HCEC 1CT (cell line): ENCODE measurements around the gene FOXO6.

ENCODE experiments used
- DNase-seq: peaks from one replicate; pipeline ENCODE4 v3.0.0-alpha.2; 2017

FOXO6 gene

DNA sequence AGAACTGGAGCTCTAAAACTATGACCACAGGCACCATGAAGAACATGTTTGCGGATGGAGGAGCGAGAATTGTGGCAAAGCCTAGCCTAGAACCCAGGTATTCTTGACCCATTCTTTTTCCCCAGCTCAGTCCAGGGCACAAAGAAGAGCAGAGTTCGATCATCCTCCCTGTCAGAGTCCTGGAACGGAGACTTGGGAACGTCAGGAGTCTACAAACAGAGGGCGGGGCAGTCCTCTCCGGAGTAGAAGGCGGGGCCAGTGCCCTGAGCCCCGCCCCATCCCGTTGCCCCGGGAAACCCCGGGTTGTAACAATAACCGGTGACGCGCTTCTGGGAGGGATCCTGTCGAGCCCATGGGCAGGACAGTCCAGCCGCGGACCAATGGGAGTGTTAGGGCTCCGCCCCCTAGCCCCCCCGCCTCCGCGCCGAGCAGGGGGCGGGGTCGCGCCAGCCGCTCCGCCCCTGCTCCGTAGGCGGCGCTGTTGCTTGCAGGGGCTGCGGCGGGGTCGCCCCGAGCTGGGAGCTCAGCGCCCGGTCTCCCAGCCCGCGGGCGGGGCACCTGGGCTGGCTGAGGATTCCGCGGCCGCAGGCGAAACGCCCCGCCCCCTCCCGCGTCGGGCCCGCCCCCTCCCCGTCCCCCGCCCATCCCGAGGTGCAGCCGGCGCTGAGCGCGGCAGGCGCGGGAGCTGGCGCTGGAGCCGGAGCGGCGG is at the start of gene FOXO6:
FOXO6 (plus strand) TSS at position 649 of the 709 bp plus-strand sequence.
- DNase-seq = peak; percentile 95

GRCh38 chr1:41312991-41313645 is 48.1 kb upstream of the FOXO6 start:
- no peak for DNase-seq

DNA sequence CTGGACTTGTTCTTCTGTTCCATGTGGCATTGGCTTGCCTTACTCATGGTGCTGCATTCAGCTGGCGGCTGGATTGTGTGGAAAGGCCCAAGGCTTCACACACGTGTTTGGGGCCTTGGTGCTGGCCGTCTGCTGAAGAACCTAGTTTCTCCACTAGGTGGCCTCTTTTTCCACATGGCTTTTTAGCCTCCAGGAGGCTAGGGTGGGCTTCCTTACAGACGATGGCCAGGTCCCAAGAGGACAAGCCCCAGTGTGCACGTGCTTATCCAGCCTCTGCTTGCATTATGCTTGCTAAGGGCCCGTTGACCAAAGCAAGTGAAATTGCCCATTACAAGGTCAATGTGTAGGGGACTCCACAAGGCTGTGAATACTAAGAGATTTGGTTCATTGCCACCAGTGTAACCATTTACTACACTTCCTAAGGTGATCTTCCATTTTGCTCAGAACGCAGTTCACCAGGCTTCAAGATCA is 47.5 kb upstream of the FOXO6 start:
- no peak for DNase-seq

DNA sequence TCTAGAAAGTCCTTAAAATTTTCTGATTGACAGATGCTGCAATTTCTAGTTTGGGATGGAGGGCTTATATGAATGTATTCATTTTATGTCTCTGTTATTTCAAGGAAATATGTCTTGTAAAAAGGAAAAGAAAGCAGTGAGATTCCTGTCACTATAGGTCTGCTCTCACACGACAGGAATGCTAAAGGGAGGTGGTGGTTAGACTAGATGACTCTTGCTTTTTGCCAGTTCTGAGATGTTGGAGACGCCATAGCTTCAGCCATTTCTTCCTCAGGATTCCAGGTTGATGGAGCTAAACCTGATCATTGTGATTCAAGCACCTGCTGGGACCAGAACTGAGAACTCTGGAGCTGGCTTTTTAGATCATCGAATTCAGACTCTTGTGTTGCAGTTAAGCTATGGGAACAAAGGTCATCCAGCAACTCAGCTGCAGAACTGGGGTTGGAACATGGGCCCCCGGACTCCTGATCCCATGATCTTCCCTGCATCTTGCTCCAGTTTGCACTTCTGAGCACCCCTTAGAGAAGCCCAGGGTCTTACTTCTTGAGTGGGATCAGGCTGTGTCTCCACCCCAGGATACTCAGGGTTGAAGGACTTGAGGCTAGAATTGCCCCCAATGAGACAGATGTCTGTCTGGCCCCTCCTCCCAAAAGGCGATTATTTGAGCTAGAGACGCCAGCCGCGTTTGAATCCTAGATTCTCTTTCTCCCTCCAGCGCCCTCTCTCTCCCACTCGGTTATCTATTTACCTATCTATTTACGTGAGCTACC is 46.7 kb upstream of the FOXO6 start:
- no peak for DNase-seq

DNA sequence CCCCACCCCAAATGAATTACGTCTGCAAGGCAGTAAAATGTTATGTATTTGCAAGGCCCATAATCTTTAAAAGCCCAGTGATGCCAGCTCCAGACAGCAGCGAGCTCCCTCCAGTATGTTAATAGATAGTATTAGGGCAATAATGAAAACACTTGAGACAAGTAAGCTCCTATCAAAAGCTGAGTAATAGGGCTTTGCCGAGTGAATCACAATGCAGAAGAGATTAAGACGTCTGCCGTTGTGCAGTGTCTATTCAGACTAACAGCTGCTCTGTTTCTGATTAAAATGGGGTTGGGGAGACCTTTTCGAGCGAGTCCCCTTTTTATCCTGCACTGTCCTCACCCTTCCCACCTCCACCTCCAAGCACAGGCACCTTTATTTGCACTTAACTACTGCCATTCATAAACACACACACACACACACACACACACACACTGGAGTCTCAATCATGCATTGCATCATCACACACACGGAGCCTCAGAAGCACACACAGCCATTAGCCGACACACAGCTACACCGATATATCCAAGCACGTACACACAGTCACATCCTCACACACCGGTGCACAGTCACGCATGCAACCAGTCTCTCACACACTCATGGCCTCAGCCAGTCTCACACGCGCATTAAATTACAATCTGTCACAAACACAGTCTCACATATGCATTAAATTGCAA is 46.0 kb upstream of the FOXO6 start:
- no peak for DNase-seq

- no peak for DNase-seq
Observed at GRCh38 chr1:41315871-41316270, 45.4 kb upstream of the FOXO6 start.

DNA sequence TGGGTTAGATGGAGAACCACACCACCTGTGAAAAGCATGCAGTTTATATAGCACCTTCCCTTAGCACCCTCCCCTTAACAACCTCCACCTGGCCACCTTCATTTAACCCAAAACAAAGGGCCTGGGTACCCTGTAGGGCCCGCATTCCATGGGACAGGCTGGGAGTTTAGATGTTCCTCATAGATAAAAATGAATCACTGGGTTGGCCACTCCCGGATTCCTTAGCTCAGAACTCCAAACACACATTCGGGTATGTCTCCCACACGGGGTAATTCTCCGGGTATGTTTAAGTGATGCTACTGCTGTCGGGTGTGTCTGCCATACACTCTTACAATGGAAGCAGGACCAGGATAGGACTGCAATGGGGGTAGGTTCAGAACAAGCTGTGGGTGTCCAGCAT is 43.9 kb upstream of the FOXO6 start:
- no peak for DNase-seq

GRCh38 chr1:41318135-41318534 is 43.1 kb upstream of the FOXO6 start:
- DNase-seq = no peak

DNA sequence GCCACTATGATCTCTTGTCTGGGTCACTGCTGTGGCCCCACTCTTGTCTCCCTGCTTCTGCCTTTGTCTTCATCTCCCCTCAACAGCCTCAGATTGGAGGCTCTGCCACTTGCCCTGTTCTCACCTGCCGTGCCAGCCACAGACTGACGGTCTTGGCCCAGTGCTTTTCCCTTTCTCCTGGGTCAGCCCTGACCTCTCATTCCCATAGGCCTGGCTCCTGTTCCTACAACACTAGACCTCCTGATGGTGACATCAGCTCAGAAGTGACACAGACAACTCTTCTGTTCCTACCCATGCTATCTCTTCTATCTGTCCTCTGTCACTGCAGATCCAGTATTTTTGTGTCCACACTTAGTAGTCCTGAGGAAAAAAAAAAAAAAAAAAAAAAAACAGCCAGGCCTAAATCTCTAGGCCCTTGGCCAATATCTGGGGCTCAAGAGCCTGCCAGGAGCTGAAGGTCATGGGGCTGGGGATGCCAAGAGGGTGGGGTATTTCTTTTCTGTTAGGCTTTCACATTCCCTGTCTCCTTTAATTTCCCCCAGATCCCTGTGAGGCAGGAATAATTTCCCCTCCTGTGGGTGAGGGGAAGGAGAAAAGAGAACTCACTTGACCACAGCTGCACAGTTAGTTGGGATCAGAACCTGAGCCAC is 42.0 kb upstream of the FOXO6 start:
- DNase-seq = no peak

- DNase-seq = no peak
Observed at GRCh38 chr1:41319807-41320711, 41.2 kb upstream of the FOXO6 start.

DNA sequence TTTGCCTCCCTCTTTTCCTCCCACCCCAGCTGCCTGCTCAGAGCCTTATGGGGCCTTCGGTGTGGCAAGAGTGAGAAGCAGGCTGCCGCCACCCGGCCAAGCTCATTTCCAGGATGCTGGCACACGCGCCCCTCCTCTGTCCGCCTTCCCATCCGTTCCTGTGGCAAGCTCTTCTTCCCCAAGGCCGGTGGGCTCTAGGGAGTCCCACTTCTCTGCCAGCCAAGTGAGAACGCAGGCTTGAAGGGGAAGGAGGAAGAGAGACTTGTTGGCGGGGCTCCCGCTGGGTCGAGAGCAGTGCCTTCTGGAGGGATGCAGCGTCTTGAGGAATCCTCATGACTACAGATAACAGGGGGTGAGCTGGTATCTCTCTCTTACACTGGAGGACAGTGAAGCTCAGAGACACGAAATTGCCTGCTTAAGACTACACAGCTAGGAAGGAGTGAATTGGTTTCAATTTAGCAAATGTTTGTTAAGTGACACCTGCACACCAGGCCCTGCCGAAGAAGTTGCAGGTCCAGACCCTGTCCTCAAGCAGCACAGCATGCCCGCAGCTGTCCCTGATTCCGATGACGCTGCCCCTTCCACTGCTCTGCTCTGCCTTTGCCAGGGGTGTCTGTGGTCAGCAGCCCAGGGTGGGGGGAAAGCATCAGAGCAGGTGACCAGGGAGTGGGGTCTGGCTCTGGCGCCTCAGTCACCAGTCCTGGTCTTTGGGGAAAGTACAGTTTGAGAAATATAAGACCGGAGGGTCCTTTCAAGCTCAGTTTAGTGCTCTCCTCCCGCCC is 40.1 kb upstream of the FOXO6 start:
- no peak for DNase-seq

- no peak for DNase-seq
Observed at GRCh38 chr1:41322101-41322661, 39.1 kb upstream of the FOXO6 start.

DNA sequence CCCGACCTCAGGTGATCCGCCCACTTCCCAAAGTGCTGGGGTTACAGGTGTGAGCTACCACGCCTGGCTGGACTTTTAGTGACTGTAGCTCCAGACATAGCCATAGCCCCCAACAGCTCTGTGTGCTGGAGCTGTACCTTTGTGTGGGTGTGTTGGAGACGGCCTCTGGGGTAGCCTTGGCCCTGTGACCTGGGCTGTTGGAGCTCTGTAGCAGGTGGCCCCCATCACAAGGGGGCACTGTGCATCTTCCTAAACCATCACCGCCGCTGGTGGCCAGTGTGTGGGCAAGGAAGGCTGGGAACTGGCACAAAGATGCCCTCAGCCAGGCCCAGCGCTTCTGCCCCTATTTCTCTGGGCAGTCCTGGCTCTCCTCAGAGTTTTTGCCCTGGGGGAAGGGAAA is 38.4 kb upstream of the FOXO6 start:
- DNase-seq = no peak

- DNase-seq = no peak
Observed at GRCh38 chr1:41323243-41323642, 38.0 kb upstream of the FOXO6 start.

- no peak for DNase-seq
Observed at GRCh38 chr1:41325801-41326200, 35.4 kb upstream of the FOXO6 start.

- DNase-seq = no peak
Observed at GRCh38 chr1:41327383-41327999, 33.7 kb upstream of the FOXO6 start.

DNA sequence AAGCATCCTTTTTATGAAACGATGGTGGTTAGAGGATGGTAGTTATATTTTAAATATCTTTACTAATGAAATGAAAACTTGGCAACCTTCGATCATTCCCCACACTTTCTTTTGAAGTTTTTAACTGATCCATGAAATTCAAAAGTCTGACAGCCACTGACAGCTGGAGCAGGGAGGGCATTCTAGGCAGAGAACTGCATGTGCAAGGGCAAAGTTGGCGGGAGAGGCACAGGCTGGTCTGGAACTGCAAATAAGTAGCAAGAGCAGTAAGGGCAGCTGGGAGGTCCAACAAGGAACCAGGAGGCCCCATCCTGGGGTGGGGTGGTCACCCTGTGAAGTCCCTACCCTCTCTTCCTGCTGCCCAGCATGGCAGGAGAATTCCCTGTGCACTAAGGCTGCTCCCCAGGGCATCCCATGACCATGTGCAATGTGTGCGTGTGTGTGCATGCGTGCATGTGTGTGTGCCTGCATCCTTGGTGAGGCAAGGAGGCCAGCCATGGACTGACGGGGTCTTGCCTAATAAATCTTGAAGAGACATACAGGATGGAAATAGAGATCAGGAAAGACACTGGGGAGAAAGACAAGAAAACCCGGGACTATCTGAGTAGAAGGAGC is 33.1 kb upstream of the FOXO6 start:
- no peak for DNase-seq

- DNase-seq = no peak
Observed at GRCh38 chr1:41328780-41329640, 32.2 kb upstream of the FOXO6 start.
